ENCODE results near the gene TSPEAR. TPM values are rescaled to one million over a fixed set of nuclear protein-coding genes. Genes with fewer than 3 reads are reported as not detected.

Gene TSPEAR
- total and polyA plus RNA-seq, 2 of the 13 experiments (the other 11 are each of a cell fraction or from before 2014, with no cell fraction given) = 0.07 to 0.32 TPM

DNA sequence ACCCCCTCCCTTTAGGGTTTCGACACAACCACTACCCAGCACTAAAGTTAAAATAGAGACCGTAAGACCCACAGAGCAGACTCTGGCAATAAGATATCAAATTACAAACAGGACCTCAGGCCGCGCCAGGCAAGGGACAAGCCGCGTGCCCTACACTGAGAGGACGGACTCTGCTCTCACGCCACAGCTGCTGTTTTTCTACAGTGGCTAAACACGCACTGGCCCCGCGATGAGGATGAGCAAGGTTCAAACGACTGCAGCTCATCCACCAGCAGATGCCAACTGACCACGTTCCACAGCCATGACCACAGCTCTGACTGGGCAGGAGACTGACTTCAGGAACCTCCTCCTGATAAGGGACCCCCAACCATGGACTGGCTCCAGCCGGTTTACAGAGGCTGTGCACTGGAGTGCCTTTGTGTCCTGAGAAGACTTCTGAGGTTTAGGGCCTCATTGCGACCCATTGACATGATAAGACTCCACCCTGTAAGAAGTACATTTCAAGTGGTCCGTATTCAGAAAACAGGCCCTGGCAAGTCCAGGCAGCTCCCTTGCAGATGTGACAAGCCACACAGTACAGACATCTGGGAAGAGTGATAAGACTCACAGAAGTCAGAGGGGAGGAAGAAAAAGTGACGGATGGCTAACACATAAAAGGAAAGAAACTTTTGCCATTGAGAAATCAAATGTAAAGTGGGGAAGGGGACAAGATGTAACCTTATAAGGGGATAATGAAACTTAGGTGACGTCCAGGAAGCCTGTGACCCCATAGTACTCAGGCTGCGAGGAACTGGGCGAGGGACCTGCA is 117.6 kb downstream of the TSPEAR start (continued):
- TF ChIP-seq ZNF644 (CRISPR knock-in tag; IDR thresholded peaks at IDR 0.05; ENCODE audit: low read depth) = peak; percentile 59; the same call in 1 of the 2 replicates
- no peak for TF ChIP-seq ZNF572 (CRISPR knock-in tag; IDR thresholded peaks at IDR 0.05)
- peak; percentile 88 for TF ChIP-seq ZNF563 (CRISPR knock-in tag; IDR thresholded peaks at IDR 0.05)
- TF ChIP-seq ZNF33B (CRISPR knock-in tag; IDR thresholded peaks at IDR 0.05) = no peak
- no peak for TF ChIP-seq ZNF3 (CRISPR knock-in tag; IDR thresholded peaks at IDR 0.05)
- 0 out of 2 replicates have a peak, but pooled peaks have one; percentile 45 for TF ChIP-seq ZNF782 (CRISPR knock-in tag; IDR thresholded peaks at IDR 0.05; ENCODE audit: borderline replicate concordance)
- 0 out of 2 replicates have a peak, but pooled peaks have one; percentile 49 for TF ChIP-seq MZF1 (CRISPR knock-in tag; IDR thresholded peaks at IDR 0.05; ENCODE audit: borderline replicate concordance)
- TF ChIP-seq ZNF605 (CRISPR knock-in tag; IDR thresholded peaks at IDR 0.05) = peak; percentile 68; the same call in 1 of the 2 replicates
- TF ChIP-seq PHF5A (CRISPR knock-in tag; IDR thresholded peaks at IDR 0.05; ENCODE audit: low read depth, unreplicated experiment) = no peak
- TF ChIP-seq FOXC1 (CRISPR knock-in tag; IDR thresholded peaks at IDR 0.05; ENCODE audit: borderline replicate concordance) = peak; percentile 67; the same call in 1 of the 2 replicates
- TF ChIP-seq TEAD3 (CRISPR knock-in tag; optimal IDR thresholded peaks at IDR 0.05; ENCODE audit: borderline replicate concordance) = peak; percentile 81
- TF ChIP-seq, protein P1, sequence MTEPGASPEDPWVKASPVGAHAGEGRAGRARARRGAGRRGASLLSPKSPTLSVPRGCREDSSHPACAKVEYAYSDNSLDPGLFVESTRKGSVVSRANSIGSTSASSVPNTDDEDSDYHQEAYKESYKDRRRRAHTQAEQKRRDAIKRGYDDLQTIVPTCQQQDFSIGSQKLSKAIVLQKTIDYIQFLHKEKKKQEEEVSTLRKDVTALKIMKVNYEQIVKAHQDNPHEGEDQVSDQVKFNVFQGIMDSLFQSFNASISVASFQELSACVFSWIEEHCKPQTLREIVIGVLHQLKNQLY (CRISPR knock-in tag; IDR thresholded peaks at IDR 0.05) = peak; percentile 96
- TF ChIP-seq, protein P2, sequence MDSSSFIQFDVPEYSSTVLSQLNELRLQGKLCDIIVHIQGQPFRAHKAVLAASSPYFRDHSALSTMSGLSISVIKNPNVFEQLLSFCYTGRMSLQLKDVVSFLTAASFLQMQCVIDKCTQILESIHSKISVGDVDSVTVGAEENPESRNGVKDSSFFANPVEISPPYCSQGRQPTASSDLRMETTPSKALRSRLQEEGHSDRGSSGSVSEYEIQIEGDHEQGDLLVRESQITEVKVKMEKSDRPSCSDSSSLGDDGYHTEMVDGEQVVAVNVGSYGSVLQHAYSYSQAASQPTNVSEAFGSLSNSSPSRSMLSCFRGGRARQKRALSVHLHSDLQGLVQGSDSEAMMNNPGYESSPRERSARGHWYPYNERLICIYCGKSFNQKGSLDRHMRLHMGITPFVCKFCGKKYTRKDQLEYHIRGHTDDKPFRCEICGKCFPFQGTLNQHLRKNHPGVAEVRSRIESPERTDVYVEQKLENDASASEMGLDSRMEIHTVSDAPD (CRISPR knock-in tag; IDR thresholded peaks at IDR 0.05) = 0 out of 2 replicates have a peak, but pooled peaks have one; percentile 48
- 0 out of 2 replicates have a peak, but pooled peaks have one; percentile 33 for TF ChIP-seq CBFB (CRISPR knock-in tag; IDR thresholded peaks at IDR 0.05)
- no peak for TF ChIP-seq ZMAT5 (CRISPR knock-in tag; IDR thresholded peaks at IDR 0.05; ENCODE audit: borderline replicate concordance, low read depth)
- peak; percentile 86; the same call in 1 of the 2 replicates for TF ChIP-seq ZNF543 (CRISPR knock-in tag; IDR thresholded peaks at IDR 0.05)
- no peak for TF ChIP-seq AHR (CRISPR knock-in tag; IDR thresholded peaks at IDR 0.05)
- TF ChIP-seq KDM6A (CRISPR knock-in tag; IDR thresholded peaks at IDR 0.05; ENCODE audit: low read depth) = peak; percentile 91
- TF ChIP-seq PHF21A (CRISPR knock-in tag; IDR thresholded peaks at IDR 0.05) = peak; percentile 87
- TF ChIP-seq, protein P3, sequence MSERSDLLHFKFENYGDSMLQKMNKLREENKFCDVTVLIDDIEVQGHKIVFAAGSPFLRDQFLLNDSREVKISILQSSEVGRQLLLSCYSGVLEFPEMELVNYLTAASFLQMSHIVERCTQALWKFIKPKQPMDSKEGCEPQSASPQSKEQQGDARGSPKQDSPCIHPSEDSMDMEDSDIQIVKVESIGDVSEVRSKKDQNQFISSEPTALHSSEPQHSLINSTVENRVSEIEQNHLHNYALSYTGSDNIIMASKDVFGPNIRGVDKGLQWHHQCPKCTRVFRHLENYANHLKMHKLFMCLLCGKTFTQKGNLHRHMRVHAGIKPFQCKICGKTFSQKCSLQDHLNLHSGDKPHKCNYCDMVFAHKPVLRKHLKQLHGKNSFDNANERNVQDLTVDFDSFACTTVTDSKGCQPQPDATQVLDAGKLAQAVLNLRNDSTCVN (CRISPR knock-in tag; IDR thresholded peaks at IDR 0.05; ENCODE audit: borderline replicate concordance) = peak; percentile 56; the same call in 1 of the 2 replicates
- TF ChIP-seq ZNF547 (CRISPR knock-in tag; IDR thresholded peaks at IDR 0.05) = peak; percentile 73
- peak; percentile 52 for TF ChIP-seq ASH2L (IDR thresholded peaks at IDR 0.05; ENCODE audit: insufficient read length, low read depth, low read length)
